ENCODE measurements around the gene RBM6.
"Not testable (repeated sequence)": the region's sequence is repeated elsewhere in the genome, so short reads cannot be mapped to it uniquely, and the experiment has no call there.

- TF ChIP-seq TEAD4 (CRISPR knock-in tag; IDR thresholded peaks at IDR 0.05); CTCF (IDR thresholded peaks at IDR 0.05); NFYB (CRISPR knock-in tag; conservative IDR thresholded peaks at IDR 0.05; ENCODE audit: low read depth); E2F1 (CRISPR knock-in tag; IDR thresholded peaks at IDR 0.05); ZNF263 (CRISPR knock-in tag; IDR thresholded peaks at IDR 0.05; ENCODE audit: low read depth); ZBTB21 (CRISPR knock-in tag; IDR thresholded peaks at IDR 0.05; ENCODE audit: borderline replicate concordance); TCF7 (CRISPR knock-in tag; IDR thresholded peaks at IDR 0.05; ENCODE audit: low read depth); HMGXB4 (CRISPR knock-in tag; IDR thresholded peaks at IDR 0.05); JAZF1 (CRISPR knock-in tag; IDR thresholded peaks at IDR 0.05): not testable (repeated sequence)
- TF ChIP-seq, protein P1, sequence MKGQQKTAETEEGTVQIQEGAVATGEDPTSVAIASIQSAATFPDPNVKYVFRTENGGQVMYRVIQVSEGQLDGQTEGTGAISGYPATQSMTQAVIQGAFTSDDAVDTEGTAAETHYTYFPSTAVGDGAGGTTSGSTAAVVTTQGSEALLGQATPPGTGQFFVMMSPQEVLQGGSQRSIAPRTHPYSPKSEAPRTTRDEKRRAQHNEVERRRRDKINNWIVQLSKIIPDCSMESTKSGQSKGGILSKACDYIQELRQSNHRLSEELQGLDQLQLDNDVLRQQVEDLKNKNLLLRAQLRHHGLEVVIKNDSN (CRISPR knock-in tag; IDR thresholded peaks at IDR 0.05): not testable (repeated sequence)
Measured at GRCh38 chr3:50031201-50031600, 91.3 kb downstream of the RBM6 start.
